ENCODE data around the gene CLPTM1L.

Gene CLPTM1L

GRCh38 chr5:1359713-1360112, 14.8 kb upstream of the CLPTM1L start:
- TF ChIP-seq CTCF (IDR thresholded peaks at IDR 0.05; ENCODE audit: low read depth, low read length, missing control alignments), result no peak
- no peak for DNase-seq (ENCODE audit: low read depth)
- H3K4me3 ChIP-seq (ENCODE audit: low read depth, low read length), result no peak overlapping the region

GRCh38 chr5:1359031-1359645, 14.2 kb upstream of the CLPTM1L start:
- DNase-seq (ENCODE audit: low read depth), result no peak
- H3K4me3 ChIP-seq (ENCODE audit: low read depth, low read length), result no peak overlapping the region
- TF ChIP-seq CTCF (IDR thresholded peaks at IDR 0.05; ENCODE audit: low read depth, low read length, missing control alignments), result no peak

GRCh38 chr5:1358726-1359025, 13.8 kb upstream of the CLPTM1L start:
- TF ChIP-seq CTCF (IDR thresholded peaks at IDR 0.05; ENCODE audit: low read depth, low read length, missing control alignments), result no peak
- H3K4me3 ChIP-seq (ENCODE audit: low read depth, low read length), result no peak overlapping the region
- no peak for DNase-seq (ENCODE audit: low read depth)

- H3K4me3 ChIP-seq (ENCODE audit: low read depth, low read length), result no peak overlapping the region
- no peak for DNase-seq (ENCODE audit: low read depth)
- no peak for TF ChIP-seq CTCF (IDR thresholded peaks at IDR 0.05; ENCODE audit: low read depth, low read length, missing control alignments)
Measured at GRCh38 chr5:1357946-1358725, 13.2 kb upstream of the CLPTM1L start.

- TF ChIP-seq CTCF (IDR thresholded peaks at IDR 0.05; ENCODE audit: low read depth, low read length, missing control alignments), result no peak
- H3K4me3 ChIP-seq (ENCODE audit: low read depth, low read length), result no peak overlapping the region
- no peak for DNase-seq (ENCODE audit: low read depth)
Measured at GRCh38 chr5:1356873-1357787, 12.2 kb upstream of the CLPTM1L start.

- H3K4me3 ChIP-seq (ENCODE audit: low read depth, low read length), result no peak overlapping the region
- no peak for DNase-seq (ENCODE audit: low read depth)
- no peak for TF ChIP-seq CTCF (IDR thresholded peaks at IDR 0.05; ENCODE audit: low read depth, low read length, missing control alignments)
Measured at GRCh38 chr5:1354576-1354975, 9.7 kb upstream of the CLPTM1L start.

Measured in GM12864 (cell line).